HEK293 (cell line): ENCODE results near the gene CNKSR3.

ENCODE experiments used
- CTCF ChIA-PET: fragments of 350-600 bp; formaldehyde crosslinking; extraction: SDS; loops from one replicate; lab custom pipeline; 2021; ENCODE audit warnings: antibody characterized with exemption; lab: Yijun Ruan, JAX
- POLR2A ChIA-PET: fragments of 300-600 bp; formaldehyde crosslinking; extraction: SDS; loops from one replicate; lab custom pipeline; 2020; ENCODE audit warnings: antibody characterized with exemption, inconsistent platforms; lab: Yijun Ruan, JAX
- H3K27ac ChIP-seq: fragments of 200-500 bp; sonication (Bioruptor generic); 2 replicates; pipeline ENCODE4 v1.5.1; 2014; ENCODE audit warnings: low read depth, low read length, control low read depth, inconsistent platforms; ENCODE audit errors: extremely low read depth
- H3K36me3 ChIP-seq, 2 experiments: fragments of 200-500 bp in 1 of 2; sonication (Bioruptor generic) in 1 of 2; 1 replicate in 1 of 2; 2 replicates in 1 of 2; pipeline ENCODE4 v1.5.1; 2014 to 2017; ENCODE audit warnings: inconsistent platforms in 2 of 2, low read length in 2 of 2; ENCODE audit not compliant: control insufficient read depth in 2 of 2, insufficient read depth in 1 of 2
- H3K4me1 ChIP-seq: fragments of 200-500 bp; sonication (Bioruptor generic); 2 replicates; pipeline ENCODE4 v1.5.1; 2014; ENCODE audit warnings: mild to moderate bottlenecking, low read length, inconsistent platforms; ENCODE audit not compliant: control insufficient read depth, insufficient read depth
- H3K4me3 ChIP-seq: 2 replicates; pipeline ENCODE4 v1.5.1; 2011; ENCODE audit warnings: low read depth, mild to moderate bottlenecking, control low read depth, low read length, moderate library complexity
- H3K9me3 ChIP-seq: fragments of 200-500 bp; sonication (Bioruptor generic); 2 replicates; pipeline ENCODE4 v1.5.1; 2014; ENCODE audit warnings: low read depth, low read length, inconsistent platforms; ENCODE audit not compliant: control insufficient read depth, insufficient read depth
- BCL11A ChIP-seq: fragments of 450-650 bp; formaldehyde crosslinking; IDR thresholded peaks from 2 replicates; pipeline ENCODE4 v1.5.1; 2016; ENCODE audit warnings: low read depth, missing biosample characterization, missing genetic modification characterization
- KLF10 ChIP-seq: fragments of 450-650 bp; IDR thresholded peaks from 2 replicates; pipeline ENCODE4 v1.5.1; 2018; ENCODE audit warnings: missing biosample characterization, mild to moderate bottlenecking, missing genetic modification characterization
- SETDB1 ChIP-seq: IDR thresholded peaks from one replicate; pipeline ENCODE4 v1.6.1; 2017; ENCODE audit warnings: mild to moderate bottlenecking, low read length, moderate library complexity, mixed read lengths; ENCODE audit not compliant: insufficient read length
- ZBTB21 ChIP-seq: fragments of 450-650 bp; formaldehyde crosslinking; IDR thresholded peaks from 2 replicates; pipeline ENCODE4 v1.5.1; 2017; ENCODE audit warnings: missing biosample characterization, missing genetic modification characterization
- ZNF10 ChIP-seq: fragments of 450-650 bp; formaldehyde crosslinking; IDR thresholded peaks from 2 replicates; pipeline ENCODE4 v1.5.1; 2017; ENCODE audit warnings: missing biosample characterization, missing genetic modification characterization
- ZNF133 ChIP-seq: fragments of 450-650 bp; formaldehyde crosslinking; IDR thresholded peaks from 2 replicates; pipeline ENCODE4 v1.5.1; 2016; ENCODE audit warnings: missing biosample characterization, missing genetic modification characterization
- ZNF157 ChIP-seq: fragments of 450-650 bp; formaldehyde crosslinking; IDR thresholded peaks from 2 replicates; pipeline ENCODE4 v1.5.1; 2016; ENCODE audit warnings: missing biosample characterization, missing genetic modification characterization
- ZNF24 ChIP-seq: fragments of 450-650 bp; formaldehyde crosslinking; IDR thresholded peaks from 2 replicates; pipeline ENCODE4 v1.5.1; 2016; ENCODE audit warnings: missing biosample characterization, missing genetic modification characterization
- ZNF423 ChIP-seq: fragments of 450-650 bp; formaldehyde crosslinking; IDR thresholded peaks from 2 replicates; pipeline ENCODE4 v1.5.1; 2016; ENCODE audit warnings: missing biosample characterization, missing genetic modification characterization
- ZNF510 ChIP-seq: fragments of 450-650 bp; formaldehyde crosslinking; IDR thresholded peaks from 2 replicates; pipeline ENCODE4 v1.5.1; 2018; ENCODE audit warnings: mild to moderate bottlenecking, missing genetic modification characterization, missing biosample characterization; ENCODE audit not compliant: insufficient replicate concordance
- ZNF571 ChIP-seq: fragments of 450-650 bp; formaldehyde crosslinking; IDR thresholded peaks from 2 replicates; pipeline ENCODE4 v1.5.0; 2017; ENCODE audit warnings: missing biosample characterization, missing genetic modification characterization
- ZNF677 ChIP-seq: fragments of 450-650 bp; IDR thresholded peaks from 2 replicates; pipeline ENCODE4 v1.5.0; 2018; ENCODE audit warnings: missing biosample characterization, mild to moderate bottlenecking, missing genetic modification characterization, moderate library complexity
- ZNF791 ChIP-seq: fragments of 450-650 bp; formaldehyde crosslinking; IDR thresholded peaks from 2 replicates; pipeline ENCODE4 v1.5.1; 2016; ENCODE audit warnings: missing biosample characterization, missing genetic modification characterization
- ZSCAN23 ChIP-seq: fragments of 450-650 bp; formaldehyde crosslinking; IDR thresholded peaks from 2 replicates; pipeline ENCODE4 v1.5.1; 2016; ENCODE audit warnings: missing biosample characterization, missing genetic modification characterization
- TF ChIP-seq, protein P1 (sequence below): fragments of 450-650 bp; formaldehyde crosslinking; IDR thresholded peaks from 2 replicates; pipeline ENCODE4 v1.5.1; 2017; ENCODE audit warnings: missing biosample characterization, missing genetic modification characterization
- TF ChIP-seq, protein P2 (sequence below): fragments of 450-650 bp; formaldehyde crosslinking; IDR thresholded peaks from 2 replicates; pipeline ENCODE4 v1.5.1; 2016; ENCODE audit warnings: missing biosample characterization, missing genetic modification characterization, low read depth
- TF ChIP-seq, protein P3 (sequence below): fragments of 450-650 bp; IDR thresholded peaks from 2 replicates; pipeline ENCODE4 v1.5.1; 2018; ENCODE audit warnings: missing biosample characterization, mild to moderate bottlenecking, missing genetic modification characterization
- TF ChIP-seq, protein P4 (sequence below): fragments of 450-650 bp; formaldehyde crosslinking; IDR thresholded peaks from 2 replicates; pipeline ENCODE4 v1.5.1; 2016; ENCODE audit warnings: missing biosample characterization, missing genetic modification characterization
- TF ChIP-seq, protein P5 (sequence below): fragments of 450-650 bp; formaldehyde crosslinking; IDR thresholded peaks from 2 replicates; pipeline ENCODE4 v1.5.1; 2016; ENCODE audit warnings: missing biosample characterization, missing genetic modification characterization, borderline replicate concordance
- TF ChIP-seq, protein P6 (sequence below): fragments of 450-650 bp; formaldehyde crosslinking; IDR thresholded peaks from 2 replicates; pipeline ENCODE4 v1.5.1; 2016; ENCODE audit warnings: missing biosample characterization, missing genetic modification characterization

The CNKSR3 gene

DNA sequence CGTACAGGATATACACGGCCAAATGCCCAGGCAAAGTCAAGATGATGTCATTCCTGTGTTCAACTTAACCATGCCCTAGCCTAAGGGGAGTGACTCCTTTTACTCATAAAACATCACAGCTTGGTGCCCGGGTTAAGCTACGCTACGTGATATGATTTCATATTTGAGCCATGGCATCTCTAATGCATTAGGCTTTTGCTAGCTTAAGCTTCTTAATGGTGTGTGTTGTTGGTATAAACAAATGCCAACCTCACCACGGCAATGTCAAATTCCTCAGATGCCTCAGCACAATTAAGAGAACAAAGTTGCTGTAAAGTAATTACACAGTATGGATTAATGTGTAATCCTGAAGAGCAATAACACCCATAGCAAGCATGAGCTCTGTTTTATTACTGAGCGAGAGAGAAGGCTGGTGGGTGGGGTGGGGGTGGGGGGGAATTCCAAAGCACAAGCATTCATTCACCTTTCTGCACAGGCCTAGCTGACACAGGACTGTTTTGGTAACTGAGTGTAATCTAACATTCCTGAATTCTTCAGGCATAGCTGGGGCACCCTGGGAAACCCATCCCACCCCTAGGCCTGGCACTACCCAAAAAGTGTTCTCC, 44.7 kb upstream of the CNKSR3 start (continued):
- TF ChIP-seq ZNF133 (tag by site-specific recombination) (no peak), ZBTB21 (peak; percentile 82)
- TF ChIP-seq, protein P1, sequence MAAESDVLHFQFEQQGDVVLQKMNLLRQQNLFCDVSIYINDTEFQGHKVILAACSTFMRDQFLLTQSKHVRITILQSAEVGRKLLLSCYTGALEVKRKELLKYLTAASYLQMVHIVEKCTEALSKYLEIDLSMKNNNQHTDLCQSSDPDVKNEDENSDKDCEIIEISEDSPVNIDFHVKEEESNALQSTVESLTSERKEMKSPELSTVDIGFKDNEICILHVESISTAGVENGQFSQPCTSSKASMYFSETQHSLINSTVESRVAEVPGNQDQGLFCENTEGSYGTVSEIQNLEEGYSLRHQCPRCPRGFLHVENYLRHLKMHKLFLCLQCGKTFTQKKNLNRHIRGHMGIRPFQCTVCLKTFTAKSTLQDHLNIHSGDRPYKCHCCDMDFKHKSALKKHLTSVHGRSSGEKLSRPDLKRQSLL (tag by site-specific recombination): no peak
- TF ChIP-seq, protein P2, sequence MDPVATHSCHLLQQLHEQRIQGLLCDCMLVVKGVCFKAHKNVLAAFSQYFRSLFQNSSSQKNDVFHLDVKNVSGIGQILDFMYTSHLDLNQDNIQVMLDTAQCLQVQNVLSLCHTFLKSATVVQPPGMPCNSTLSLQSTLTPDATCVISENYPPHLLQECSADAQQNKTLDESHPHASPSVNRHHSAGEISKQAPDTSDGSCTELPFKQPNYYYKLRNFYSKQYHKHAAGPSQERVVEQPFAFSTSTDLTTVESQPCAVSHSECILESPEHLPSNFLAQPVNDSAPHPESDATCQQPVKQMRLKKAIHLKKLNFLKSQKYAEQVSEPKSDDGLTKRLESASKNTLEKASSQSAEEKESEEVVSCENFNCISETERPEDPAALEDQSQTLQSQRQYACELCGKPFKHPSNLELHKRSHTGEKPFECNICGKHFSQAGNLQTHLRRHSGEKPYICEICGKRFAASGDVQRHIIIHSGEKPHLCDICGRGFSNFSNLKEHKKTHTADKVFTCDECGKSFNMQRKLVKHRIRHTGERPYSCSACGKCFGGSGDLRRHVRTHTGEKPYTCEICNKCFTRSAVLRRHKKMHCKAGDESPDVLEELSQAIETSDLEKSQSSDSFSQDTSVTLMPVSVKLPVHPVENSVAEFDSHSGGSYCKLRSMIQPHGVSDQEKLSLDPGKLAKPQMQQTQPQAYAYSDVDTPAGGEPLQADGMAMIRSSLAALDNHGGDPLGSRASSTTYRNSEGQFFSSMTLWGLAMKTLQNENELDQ (tag by site-specific recombination): no peak

DNA sequence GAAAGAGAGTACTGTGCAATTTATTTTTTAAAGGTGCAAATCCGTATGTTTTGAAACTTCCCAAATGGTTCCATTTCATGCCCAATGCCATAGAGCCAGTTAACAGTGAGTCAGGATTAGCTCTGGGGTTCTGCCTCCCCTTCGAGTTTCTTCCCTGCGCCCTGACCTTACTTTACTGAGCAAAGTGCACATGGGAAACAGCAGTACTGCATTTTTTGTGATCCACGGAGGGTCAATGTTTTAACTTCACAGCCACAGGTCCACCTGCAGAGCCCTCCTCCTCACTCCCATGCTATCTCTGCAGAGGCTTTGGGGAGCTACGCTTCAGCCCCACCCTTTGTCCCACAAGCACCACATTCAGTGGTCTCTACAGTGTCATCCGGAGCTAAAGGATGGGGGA, 44.0 kb upstream of the CNKSR3 start:
- Histone ChIP-seq H3K27ac (no peak overlapping the region; the same call in 1 of the 2 replicates), H3K36me3 (no peaks in the 10 kb centered on the region), H3K4me1 (peaks cover 4% of the 10 kb centered on the region), H3K9me3 (no peaks in the 10 kb centered on the region), H3K4me3 (no peak overlapping the region)
- CTCF ChIA-PET: interaction anchor here (0.7 to 1.8 kb wide), 7 partner anchors 41 to 249 kb away, joined by 3 to 7 read pairs (median 3); no protein-coding TSS in a partner anchor
- POLR2A ChIA-PET: interaction anchor here (0.8 to 2.0 kb wide), 5 partner anchors 42 to 107 kb away, joined by 3 to 13 read pairs (median 4); partner anchors contain the start of gene CNKSR3
- no peak for TF ChIP-seq ZNF24 (tag by site-specific recombination)
- TF ChIP-seq SETDB1: peak; percentile 35
- TF ChIP-seq, protein P3, sequence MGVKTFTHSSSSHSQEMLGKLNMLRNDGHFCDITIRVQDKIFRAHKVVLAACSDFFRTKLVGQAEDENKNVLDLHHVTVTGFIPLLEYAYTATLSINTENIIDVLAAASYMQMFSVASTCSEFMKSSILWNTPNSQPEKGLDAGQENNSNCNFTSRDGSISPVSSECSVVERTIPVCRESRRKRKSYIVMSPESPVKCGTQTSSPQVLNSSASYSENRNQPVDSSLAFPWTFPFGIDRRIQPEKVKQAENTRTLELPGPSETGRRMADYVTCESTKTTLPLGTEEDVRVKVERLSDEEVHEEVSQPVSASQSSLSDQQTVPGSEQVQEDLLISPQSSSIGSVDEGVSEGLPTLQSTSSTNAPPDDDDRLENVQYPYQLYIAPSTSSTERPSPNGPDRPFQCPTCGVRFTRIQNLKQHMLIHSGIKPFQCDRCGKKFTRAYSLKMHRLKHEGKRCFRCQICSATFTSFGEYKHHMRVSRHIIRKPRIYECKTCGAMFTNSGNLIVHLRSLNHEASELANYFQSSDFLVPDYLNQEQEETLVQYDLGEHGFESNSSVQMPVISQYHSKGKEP: no peak
- TF ChIP-seq, all 188 proteins: peak for 1

DNA sequence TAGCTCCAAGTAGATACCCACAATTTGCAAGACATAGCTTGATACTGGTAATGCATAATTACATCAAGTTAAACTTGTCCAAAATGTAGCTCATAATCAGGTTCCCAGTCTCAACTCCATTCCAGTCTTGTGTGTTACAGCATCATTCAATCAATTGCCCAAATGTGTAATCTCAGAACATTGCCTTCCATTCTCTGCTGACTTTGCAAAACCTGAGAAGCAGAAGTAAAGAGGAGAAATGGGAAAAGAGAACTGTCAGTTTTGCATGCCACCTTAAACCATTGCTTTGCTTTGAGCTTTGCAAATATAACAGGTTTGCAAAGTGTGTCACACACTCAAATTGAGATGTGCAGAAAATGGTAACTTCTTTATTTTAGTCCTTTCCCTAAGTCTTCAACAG, 40.3 kb upstream of the CNKSR3 start:
- ChIA-PET CTCF (interaction anchor here (0.6 to 0.9 kb wide), 2 partner anchors 29 to 83 kb away, joined by 3 read pairs; no protein-coding TSS in a partner anchor), POLR2A (no interaction called here)
- Histone ChIP-seq H3K36me3 (no peaks in the 10 kb centered on the region), H3K4me3 (no peak overlapping the region), H3K4me1 (peaks cover 13% of the 10 kb centered on the region), H3K27ac (no peak overlapping the region), H3K9me3 (no peaks in the 10 kb centered on the region)
- TF ChIP-seq ZNF791 (no peak), ZNF571 (no peak), ZNF10 (tag by site-specific recombination) (peak; percentile 64; the same call in 1 of the 2 replicates), ZNF510 (tag by site-specific recombination) (no peak), ZNF677 (tag by site-specific recombination) (no peak), BCL11A (tag by site-specific recombination) (no peak)
- TF ChIP-seq, protein P4, sequence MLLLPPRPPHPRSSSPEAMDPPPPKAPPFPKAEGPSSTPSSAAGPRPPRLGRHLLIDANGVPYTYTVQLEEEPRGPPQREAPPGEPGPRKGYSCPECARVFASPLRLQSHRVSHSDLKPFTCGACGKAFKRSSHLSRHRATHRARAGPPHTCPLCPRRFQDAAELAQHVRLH (tag by site-specific recombination): no peak

DNA sequence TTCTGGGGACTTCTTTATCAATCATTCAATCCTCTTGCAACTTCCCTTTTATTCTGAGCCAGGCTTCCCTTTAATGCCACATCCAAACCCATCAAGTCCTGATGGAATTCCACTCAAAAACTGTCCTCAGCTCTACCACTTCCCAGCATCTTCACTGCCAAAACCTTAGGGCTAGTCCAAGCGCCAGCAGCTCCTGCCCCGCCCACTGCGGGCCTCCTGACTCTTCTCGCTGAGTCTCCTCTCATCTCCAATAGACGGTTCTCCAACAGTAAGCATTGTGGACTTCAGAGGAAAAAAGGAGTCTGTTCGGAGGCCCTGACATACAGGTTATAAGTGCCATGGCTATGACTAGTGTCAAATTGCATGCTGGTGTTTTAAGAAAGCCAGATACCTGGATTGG, 38.7 kb upstream of the CNKSR3 start:
- ChIA-PET CTCF (interaction anchor here (0.6 kb wide), 2 partner anchors 9 to 126 kb away, joined by 3 to 5 read pairs; no protein-coding TSS in a partner anchor), POLR2A (no interaction called here)
- H3K4me1 ChIP-seq: peaks cover 9% of the 10 kb centered on the region
- TF ChIP-seq, protein P5, sequence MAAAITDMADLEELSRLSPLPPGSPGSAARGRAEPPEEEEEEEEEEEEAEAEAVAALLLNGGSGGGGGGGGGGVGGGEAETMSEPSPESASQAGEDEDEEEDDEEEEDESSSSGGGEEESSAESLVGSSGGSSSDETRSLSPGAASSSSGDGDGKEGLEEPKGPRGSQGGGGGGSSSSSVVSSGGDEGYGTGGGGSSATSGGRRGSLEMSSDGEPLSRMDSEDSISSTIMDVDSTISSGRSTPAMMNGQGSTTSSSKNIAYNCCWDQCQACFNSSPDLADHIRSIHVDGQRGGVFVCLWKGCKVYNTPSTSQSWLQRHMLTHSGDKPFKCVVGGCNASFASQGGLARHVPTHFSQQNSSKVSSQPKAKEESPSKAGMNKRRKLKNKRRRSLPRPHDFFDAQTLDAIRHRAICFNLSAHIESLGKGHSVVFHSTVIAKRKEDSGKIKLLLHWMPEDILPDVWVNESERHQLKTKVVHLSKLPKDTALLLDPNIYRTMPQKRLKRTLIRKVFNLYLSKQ (tag by site-specific recombination): no peak
- TF ChIP-seq ZNF423 (tag by site-specific recombination) (no peak), BCL11A (tag by site-specific recombination) (0 out of 2 replicates have a peak, but pooled peaks have one; percentile 14), ZNF157 (no peak), ZSCAN23 (tag by site-specific recombination) (no peak), KLF10 (tag by site-specific recombination) (peak; percentile 17; the same call in 1 of the 2 replicates)
- TF ChIP-seq, protein P6, sequence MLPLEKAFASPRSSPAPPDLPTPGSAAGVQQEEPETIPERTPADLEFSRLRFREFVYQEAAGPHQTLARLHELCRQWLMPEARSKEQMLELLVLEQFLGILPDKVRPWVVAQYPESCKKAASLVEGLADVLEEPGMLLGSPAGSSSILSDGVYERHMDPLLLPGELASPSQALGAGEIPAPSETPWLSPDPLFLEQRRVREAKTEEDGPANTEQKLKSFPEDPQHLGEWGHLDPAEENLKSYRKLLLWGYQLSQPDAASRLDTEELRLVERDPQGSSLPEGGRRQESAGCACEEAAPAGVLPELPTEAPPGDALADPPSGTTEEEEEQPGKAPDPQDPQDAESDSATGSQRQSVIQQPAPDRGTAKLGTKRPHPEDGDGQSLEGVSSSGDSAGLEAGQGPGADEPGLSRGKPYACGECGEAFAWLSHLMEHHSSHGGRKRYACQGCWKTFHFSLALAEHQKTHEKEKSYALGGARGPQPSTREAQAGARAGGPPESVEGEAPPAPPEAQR (tag by site-specific recombination): no peak

More for the DNA sequence above, 38.7 kb upstream of the CNKSR3 start:
- no peak overlapping the region; the same call in 1 of the 2 replicates for H3K27ac ChIP-seq
- no peaks in the 10 kb centered on the region for H3K36me3 ChIP-seq
- no peak overlapping the region for H3K4me3 ChIP-seq
- H3K9me3 ChIP-seq: no peaks in the 10 kb centered on the region
